Right lobe of liver (tissue), 4 donors: ENCODE results near the gene HGD.

Experiments
- POLR2A ChIP-seq: fragments of 450-650 bp; IDR thresholded peaks from one replicate; pipeline ENCODE4 v1.6.1; 2017; ENCODE audit warnings: antibody characterized with exemption, mild to moderate bottlenecking
- TF ChIP-seq, protein P1 (sequence below), 4 donors: fragments of 200-600 bp in 3 of 4; fragments of 450-650 bp in 1 of 4; IDR thresholded peaks; one replicate each; pipeline versions ENCODE4 v1.5.1 to v1.8.0; 2016 to 2022; ENCODE audit warnings: antibody characterized with exemption in 4 of 4, mild to moderate bottlenecking in 2 of 4
- donor health status: DM: no; HTN: no; CAD: no.
- donor health status: DM: no; HTN: no; CAD: no.
- donor health status: DM: no; HTN: yes; CAD: no.

DNA sequence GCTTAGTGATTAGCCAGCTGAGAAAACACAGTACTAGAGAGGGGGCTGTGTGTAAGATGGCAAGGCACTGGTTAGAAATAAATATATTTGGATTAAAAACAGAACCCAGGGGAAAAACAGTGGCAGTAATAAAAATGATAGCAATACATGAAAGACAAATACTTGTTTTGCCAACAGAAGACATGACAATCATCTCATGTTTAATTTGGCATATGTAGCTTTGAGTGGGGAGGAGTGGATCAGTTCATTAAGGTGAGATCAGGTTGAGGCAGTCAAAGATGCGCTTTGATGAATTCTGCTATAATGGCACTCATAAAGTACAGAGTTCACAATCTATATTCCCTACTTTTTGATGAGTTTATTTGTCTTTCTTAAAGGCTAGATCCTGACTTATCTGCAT lies 3.4 kb upstream of the HGD start:
- TF ChIP-seq, protein P1, sequence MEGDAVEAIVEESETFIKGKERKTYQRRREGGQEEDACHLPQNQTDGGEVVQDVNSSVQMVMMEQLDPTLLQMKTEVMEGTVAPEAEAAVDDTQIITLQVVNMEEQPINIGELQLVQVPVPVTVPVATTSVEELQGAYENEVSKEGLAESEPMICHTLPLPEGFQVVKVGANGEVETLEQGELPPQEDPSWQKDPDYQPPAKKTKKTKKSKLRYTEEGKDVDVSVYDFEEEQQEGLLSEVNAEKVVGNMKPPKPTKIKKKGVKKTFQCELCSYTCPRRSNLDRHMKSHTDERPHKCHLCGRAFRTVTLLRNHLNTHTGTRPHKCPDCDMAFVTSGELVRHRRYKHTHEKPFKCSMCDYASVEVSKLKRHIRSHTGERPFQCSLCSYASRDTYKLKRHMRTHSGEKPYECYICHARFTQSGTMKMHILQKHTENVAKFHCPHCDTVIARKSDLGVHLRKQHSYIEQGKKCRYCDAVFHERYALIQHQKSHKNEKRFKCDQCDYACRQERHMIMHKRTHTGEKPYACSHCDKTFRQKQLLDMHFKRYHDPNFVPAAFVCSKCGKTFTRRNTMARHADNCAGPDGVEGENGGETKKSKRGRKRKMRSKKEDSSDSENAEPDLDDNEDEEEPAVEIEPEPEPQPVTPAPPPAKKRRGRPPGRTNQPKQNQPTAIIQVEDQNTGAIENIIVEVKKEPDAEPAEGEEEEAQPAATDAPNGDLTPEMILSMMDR (IDR thresholded peaks at IDR 0.05): no peak
- TF ChIP-seq POLR2A: no peak
